HFF-Myc (cell line): ENCODE results near the gene PALLD.

Experiments
- DNase-seq: peaks from one replicate; pipeline ENCODE4 v3.0.0-alpha.2; 2011; ENCODE audit warnings: low read depth; ENCODE audit errors: extremely low read depth
- H3K4me3 ChIP-seq: replicated peaks from 2 replicates; pipeline ENCODE4 v1.5.1; 2011; ENCODE audit warnings: low read depth, mild to moderate bottlenecking, control low read depth, low read length
- CTCF ChIP-seq: IDR thresholded peaks from 2 replicates; pipeline ENCODE4 v1.5.1; 2012; ENCODE audit warnings: mild to moderate bottlenecking, low read depth, low read length, control low read depth; ENCODE audit errors: missing control alignments

PALLD gene

DNA sequence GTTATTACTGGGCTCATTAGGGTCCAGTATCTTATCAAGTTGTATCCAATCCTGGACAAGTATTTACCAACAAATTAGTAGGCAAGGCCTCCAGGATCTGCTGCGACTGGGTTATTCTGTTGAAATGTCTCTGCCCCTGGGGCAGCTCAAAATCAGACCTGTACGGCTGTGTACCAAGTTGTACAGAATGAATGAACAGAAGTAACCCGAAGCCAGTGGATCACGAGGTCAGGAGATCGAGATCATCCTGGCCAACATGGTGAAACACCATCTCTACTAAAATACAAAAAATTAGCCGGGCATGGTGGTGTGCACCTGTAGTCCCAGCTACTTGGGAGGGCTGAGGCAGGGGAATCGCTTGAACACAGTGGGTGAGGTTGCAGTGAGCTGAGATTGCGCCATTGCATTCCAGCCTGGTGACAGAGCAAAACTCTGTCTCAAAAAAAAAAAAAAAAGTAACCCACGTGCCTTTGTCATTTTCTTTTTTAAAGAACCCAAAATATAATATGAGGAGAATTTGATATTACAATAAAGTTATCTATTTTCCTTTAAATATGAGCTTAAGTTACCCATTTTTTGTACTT is 385.9 kb downstream of the PALLD start:
- DNase-seq, result no peak
- no peak for TF ChIP-seq CTCF
- H3K4me3 ChIP-seq, result no peak overlapping the region

- no peak for DNase-seq
- no peak for TF ChIP-seq CTCF
- no peak overlapping the region for H3K4me3 ChIP-seq
These were observed 386.7 kb downstream of the PALLD start for GRCh38 chr4:168883513-168883912.

DNA sequence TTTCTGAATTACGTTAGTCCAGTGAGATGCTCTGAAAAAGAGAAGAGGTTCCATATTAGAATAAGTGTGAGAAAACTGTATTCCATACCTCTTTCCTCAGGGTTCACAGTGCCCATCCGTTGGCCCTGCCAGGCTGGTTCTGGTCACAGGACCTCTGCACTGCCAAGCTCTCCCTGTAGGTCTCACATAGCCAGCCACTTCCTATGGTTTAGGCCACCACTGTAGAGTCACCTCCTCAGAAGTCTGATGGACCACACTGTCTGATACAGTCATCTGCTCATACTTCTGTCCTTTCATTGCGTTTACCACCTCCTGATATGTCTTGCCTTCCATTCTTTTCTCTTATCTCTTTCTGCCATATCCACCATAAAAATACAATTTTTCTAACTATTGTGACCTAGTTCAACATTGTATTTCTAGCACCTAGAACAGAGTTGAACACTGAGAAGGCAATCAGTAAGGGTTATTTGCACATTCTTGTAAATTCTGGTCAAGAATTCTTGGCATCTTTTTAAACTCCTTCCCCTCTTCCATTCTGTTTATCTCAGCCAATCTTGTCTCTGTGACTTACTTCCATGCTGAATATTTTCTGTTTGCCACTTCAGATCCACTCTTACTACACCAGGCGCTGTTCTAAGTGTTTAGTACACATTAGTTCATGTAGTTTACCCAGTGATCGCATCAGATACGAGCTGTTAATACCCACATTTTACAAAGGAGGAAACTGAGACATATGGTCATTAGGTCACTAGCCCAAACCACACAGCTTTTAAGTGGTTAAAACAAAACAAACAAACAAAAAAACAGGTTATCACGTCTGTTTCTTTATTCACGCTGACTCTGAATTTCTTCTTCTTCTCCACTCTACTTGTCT is 387.6 kb downstream of the PALLD start:
- no peak for DNase-seq
- no peak for TF ChIP-seq CTCF
- H3K4me3 ChIP-seq, result no peak overlapping the region

DNA sequence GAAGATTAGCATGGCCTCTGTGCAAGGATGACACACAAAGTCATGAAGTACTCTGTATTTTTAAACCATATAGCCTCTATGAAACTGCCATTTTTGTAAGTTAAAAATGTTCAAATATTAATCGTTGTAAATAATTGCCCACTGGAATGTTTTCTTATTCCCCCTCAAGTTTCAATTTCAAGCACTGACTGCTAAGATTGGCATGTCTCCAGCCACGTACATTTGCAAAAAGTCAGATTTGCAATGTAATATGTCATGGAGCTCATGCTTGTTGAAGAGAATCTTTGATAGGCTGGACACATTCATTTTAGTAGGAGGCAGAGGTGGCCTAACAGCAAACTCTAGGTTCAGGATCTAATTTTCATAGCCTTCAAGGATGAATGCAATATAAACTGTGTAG is 388.5 kb downstream of the PALLD start:
- no peak for DNase-seq
- TF ChIP-seq CTCF, result no peak
- no peak overlapping the region for H3K4me3 ChIP-seq

- DNase-seq, result no peak
- H3K4me3 ChIP-seq, result no peak overlapping the region
- no peak for TF ChIP-seq CTCF
These were observed 389.5 kb downstream of the PALLD start for GRCh38 chr4:168886351-168886750.

DNA sequence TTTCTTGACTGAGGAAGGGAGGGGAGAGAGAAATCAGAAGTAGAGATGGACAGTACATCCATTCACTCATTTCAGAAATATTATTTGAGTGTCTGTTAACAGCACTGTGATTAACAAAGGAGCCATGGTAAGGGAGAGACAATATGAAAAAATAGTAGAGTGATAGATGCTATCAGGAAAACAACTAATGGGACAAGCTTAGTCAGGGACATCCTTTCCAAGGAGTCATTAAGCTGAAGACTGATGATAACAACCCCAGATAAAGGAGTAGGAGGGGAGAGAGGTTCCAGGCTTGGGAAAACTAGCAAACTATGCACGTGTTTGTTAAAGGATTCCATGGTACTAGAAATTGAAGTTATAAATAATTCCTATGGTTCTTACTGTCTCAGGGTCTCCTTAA is 391.0 kb downstream of the PALLD start:
- no peak for TF ChIP-seq CTCF
- no peak for DNase-seq
- H3K4me3 ChIP-seq, result no peak overlapping the region
